GM19397 (cell line): Measurements from ENCODE around the gene SLC38A6.
A peak's percentile ranks its signal among the peaks of the same experiment; 100 is the strongest.

Source experiments
- ATAC-seq: cut with Tn5 transposase; IDR thresholded peaks from one replicate; pipeline ENCODE4 v1.9.1; 2021; ENCODE audit warnings: mild to moderate bottlenecking, moderate library complexity; ENCODE audit not compliant: unreplicated experiment

Gene SLC38A6

DNA sequence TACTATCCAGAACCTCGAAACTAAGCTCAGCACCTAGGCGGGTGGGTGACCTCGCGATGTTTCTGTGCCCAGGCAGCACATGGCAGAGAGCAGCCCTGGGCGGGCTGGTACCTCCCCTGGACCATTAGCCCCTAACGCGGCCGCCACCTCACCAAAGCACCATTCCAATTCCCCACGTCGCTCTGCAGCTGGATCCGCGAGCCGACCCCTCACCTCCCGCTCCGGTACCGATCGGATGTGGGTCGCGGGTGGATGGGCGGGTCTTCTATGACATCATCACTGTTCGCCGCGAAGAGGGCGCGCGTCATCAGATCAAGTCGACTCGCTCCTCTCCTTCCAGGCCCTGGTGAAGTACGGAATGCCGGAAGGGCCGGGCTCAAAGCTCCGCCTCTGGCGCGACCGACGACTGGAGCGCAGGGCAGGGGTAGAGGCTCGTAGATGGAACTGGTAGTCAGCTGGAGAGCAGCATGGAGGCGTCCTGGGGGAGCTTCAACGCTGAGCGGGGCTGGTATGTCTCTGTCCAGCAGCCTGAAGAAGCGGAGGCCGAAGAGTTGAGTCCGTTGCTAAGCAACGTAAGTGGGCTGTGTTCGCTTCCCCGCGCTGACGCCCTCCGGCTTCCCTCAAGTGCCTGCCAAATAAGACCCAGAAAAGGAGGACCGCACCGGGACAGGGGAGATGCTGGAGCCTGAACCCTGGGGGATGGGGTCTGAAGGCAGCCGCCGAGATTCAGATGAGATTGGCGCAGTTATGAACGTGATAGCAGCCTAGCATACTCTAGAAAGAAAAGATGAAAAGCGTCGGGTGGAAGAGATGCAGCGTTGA, at the start of gene SLC38A6, which contains the start of gene TRMT5:
SLC38A6 (plus strand) TSS at position 435 of the 822 bp plus-strand sequence; CDS start at position 468, 33 bp downstream.
TRMT5 (minus strand) TSS at position 269 of the 822 bp plus-strand sequence; CDS start at position 163, 106 bp downstream.
- peak; percentile 85 for ATAC-seq

DNA sequence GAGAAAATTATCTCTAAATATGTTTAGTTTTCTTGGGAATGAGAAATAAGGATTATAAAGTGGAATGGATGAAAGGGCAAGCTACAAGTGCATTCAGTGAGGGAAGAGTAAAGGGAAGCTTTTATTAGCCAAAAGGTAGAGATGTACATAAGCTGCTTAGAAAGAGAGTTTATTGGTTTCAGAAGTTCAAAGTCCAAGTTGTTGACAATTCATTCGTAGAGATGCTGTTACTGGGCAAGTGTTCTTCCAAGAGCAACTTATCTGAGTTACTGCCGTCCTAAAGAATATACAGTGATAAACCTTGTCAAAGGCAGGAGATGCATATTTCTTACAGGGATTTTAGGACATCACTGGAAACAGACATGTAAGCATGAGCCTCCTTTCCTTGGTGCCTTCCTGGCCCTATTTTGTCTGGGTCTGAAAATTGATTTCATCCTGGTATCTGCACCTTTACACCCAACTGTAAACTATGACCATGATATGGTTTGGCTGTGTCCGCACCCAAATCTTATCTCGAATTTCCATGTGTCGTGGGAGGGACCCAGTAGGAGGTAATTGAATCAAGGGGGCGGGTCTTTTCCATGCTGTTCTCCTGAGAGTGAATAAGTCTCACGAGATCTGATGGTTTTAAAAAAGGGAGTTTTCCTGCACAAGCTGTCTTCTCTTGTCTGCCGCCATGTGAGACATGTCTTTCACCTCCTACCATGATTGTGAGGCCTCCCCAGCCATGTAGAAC, 47.0 kb upstream of the SLC38A6 start:
- no peak for ATAC-seq

DNA sequence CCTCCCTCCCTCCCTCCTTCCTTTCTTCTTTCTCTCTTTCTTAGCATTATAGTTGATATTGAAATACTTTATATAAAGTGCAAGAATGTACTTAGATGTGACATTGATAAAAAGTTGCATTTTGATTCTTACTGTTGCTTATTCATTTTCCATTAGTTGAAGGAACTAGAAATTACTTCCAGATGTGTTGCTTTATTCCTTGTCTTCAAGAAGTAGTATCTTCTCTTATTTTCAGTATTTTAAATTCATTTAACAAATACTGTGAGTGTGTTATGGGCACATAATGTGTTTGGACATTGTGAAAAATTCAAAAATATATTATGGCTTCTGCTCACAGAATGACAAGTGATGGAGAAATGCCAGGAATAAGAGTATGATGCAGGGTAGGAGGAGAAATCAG, 45.7 kb upstream of the SLC38A6 start:
- no peak for ATAC-seq

DNA sequence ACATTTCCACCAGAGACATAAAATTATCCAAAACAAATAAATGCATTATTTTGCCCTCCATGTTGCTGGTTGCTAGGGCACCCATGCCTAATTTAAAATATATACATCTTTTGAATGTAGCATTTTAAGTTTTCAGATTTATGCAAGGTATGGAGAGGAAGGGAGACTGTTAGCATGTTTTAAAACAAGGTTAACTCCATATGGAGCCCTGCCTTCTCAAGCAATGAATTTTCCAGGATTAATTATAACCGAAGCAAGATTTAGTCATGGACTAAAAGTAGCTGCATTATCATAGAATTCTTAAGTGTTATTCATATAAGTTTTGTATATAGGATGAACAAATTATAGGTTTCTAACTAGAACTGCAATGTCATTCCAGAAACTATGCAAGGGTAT, 37.4 kb upstream of the SLC38A6 start:
- ATAC-seq: no peak

DNA sequence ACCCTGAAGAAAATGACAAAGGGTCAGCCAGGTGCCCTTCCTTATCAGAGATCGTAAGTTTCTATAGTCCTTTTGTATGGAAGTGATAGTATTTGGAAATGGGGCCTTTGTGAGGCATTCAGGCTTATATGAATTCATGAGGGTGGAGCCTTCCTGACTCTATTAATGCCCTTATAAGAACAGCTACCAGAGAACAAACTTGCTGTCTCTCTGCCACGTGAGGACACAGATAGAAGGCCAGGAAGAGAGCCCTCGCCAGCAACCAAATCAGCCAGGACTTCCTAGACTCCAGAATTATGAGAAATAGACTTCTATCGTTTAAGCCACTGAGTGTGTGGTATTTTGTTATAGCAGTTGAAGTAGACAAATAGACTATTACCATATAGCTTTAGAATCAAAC, 36.8 kb upstream of the SLC38A6 start:
- ATAC-seq: no peak

DNA sequence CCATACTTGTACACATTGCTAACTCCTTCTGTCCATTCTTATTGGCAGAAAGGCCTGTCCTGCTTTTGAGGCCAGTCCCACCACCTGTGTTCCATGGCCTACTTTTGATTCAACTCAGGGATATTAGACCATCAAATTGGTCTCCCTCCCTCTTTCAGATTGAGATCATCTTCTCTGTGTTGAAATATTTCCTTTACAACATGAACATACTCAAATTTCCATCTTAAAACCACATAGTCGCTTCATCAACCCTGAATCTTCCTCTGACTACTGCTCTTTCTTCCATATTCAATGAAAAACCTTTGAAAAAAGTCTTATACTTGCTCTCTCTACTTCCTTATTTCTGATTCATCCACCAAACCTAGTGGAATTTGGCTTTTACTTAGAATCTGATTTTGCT, 35.1 kb upstream of the SLC38A6 start:
- ATAC-seq: no peak

DNA sequence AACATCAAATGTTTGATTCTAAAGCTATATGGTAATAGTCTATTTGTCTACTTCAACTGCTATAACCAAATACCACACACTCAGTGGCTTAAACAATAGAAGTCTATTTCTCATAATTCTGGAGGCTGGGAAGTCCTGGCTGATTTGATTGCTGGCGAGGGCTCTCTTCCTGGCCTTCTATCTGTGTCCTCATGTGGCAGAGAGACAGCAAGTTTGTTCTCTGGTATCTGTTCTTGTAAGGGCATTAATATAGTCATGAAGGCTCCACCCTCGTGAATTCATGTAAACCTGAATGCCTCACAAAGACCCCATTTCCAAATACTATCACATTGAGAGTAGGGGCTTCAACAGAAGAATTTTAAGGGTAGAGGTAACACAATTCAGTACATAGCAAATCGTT, 34.3 kb upstream of the SLC38A6 start:
- ATAC-seq: no peak

DNA sequence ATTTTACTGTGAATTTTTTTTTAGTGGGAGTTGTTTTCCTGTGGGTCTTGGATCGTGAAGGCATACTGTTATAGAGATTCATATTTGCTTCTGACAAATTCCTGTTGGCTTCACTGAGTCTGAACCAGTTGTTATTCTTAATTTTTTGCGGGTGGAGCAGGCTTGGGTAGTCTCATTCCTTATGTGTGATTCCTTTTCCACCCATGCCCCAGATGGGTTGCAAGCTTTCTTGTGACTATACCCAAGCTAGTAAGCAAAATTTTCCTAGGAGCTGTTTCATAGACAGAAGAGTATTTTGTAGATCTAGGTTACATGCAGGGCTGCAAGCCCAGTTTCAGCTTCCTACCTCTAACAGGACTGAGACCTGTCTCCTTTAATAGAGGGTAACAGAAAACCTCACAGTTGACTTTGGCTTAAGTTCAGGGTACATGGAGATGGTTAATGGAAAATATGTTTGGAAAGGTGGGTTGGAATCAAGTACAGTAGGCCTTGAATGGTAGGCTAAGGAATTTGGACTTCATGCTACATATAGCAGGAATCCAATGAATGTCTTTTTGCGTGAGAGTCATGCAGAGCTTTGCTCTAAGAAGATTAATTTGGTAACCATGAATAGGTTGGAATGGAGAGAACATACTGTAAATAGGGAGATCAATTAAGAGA, 29.1 kb upstream of the SLC38A6 start:
- ATAC-seq: no peak

DNA sequence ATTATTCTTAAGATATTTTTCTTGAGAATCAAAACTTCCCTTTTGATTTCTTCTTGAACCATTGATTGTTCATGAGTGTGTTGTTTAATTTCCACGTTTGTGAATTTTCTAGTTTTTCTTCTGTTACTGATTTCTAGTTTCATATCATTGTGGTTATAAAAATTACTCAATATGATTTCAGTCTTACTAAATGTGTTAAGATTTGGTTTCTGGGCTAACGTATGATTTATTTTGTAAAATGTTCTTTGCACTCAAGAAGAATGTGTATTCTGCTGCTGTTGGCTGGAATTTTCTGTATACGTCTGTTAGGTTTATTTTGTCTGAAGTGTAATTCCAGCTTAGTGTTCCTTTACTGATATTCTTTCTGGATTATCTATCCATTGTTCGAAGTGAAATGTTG, 24.8 kb upstream of the SLC38A6 start:
- ATAC-seq: no peak

DNA sequence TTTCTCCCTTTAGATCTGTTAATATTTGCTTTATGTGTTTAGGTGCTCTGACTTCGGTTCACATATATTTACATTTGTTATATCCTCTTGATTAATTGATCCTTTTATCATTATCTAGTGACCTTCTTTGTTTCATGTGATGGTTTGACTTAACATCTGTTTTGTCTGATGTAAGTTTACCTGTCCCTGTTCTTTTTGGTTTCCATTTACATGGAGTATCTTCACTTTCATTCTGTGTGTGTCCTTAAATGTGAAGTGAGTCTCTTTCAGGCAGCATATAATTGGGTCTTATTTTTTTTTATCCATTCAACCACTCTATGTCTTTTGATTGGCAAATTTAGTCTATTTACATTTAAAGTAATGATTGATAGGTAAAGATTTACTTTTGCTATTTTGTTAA, 24.4 kb upstream of the SLC38A6 start:
- ATAC-seq: no peak

DNA sequence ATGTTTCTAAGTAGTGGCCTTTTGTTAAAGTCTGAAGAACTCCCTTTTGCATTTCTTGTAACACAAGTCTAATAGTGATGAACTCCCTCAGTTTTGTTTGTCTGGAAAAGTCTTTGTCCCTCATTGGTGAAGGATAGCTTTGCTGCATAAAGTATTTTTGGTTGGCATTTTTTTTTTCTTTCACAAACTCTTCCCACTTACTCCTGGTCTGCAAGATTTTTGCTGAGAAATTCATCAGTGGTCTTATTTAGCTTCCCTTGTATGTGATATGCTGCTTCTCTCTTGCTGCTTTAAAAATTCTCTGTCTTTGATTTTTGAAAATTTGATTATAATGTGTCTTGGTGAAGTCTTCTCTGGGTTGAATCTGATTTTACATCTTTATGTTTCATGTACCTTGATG, 22.9 kb upstream of the SLC38A6 start:
- no peak for ATAC-seq

DNA sequence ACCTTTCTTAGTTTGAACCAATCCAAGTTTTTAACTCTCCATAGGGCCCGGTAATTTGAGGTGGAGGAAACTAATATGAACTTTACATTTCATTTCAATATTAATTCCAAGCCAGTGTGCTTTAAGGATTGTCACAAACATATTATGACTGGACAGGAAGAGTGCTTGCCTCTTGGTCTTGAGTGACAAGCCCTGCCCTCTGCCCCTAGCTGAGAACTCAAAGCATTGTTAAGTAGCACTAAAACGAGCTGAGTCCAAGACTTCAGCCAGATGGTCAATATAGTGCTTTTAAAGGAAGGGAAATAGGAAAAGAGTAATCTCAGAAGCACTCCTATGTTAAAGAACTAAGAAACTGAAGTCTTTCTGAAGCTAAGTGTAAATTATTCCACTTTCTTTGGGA, 17.3 kb upstream of the SLC38A6 start:
- no peak for ATAC-seq

DNA sequence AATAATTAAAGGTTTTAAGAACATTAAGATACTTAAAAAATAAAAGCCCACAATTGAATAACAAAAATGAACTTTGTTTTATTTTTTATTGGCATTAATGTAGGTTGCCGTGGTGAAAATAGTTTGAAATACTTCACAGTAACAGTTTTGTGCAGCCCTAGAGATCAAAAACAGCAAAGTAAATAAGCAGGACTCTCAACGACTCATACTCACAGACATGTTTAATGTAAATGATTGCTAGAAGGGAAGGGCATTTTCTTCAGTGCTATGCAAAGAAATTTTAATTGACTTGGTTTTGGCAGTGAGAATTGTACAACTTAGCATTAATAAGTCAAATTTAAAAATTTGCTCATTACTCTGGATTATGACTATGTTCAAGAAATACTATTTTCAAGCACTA, 16.1 kb upstream of the SLC38A6 start:
- ATAC-seq: no peak

DNA sequence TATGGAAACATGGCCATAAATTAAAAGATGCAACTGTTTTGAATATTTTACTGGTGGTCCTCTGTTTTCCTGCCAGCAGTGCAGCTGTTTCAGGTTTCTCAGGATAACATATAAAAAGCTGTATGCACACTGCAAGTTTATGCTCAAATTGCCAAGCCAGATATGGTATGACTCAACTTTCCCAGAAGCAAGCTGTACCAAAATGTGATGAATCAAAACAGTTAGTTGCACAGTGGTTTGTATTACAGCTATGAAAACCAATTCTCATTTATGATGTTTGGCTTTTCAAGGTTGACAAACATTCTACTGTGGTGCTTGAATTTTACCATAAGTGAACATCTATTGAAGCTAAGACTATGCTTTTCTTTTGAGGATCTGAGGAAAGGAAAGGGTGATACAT, 15.6 kb upstream of the SLC38A6 start:
- no peak for ATAC-seq

DNA sequence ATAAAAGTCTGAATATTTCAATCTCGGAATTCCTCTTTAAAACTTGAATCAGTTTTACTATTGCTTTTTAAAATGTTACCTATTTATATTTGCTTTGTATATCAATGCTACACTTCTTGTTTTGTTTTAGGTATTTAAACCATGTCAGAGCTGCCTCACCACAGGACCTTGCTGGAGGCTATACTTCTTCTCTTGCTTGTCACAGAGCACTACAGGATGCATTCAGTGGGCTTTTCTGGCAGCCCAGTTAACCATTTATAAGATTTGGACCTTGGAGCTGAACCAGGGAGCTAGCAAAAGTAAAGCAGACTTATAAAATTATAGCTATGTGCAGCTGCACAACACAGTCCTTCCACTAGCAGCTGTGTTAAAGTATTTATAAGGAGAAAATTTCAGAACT, 12.9 kb upstream of the SLC38A6 start:
- ATAC-seq: no peak

DNA sequence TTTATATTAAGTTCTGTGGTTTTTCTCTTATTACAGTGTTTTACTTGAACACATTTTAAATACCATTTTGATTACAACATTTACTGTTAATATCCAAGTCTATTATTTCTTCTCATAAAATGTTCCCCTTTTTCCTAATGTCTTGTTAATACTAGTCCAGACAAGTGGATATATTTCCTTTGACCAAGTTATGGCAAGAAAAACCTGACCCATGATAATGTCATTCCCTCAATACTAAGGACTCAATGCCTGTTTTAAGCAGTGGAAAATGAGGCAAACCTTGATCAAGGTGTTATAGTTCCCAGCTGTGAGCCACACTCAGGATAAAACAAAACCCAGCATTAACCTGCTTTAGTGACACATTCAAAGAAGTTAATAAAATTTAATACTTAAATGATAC, 12.4 kb upstream of the SLC38A6 start:
- ATAC-seq: no peak

DNA sequence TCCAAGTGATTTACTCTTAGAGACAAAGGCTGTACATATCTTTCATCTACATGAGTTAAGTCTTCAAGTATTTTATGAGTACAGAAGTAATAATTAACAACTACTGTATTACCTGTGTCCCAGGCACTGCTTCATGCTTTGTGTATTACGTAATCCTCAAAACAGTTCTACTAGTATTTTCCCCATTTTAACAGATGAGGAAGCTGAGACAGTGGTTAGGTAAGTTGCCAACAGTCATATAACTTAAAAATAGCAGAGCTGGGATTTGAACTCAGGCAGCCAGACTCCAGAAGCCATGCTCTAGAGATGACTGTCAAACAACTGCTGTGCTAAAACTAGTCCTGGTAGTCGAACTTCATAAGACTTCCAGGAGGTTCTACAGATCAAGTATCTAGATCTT, 10.9 kb upstream of the SLC38A6 start:
- no peak for ATAC-seq

DNA sequence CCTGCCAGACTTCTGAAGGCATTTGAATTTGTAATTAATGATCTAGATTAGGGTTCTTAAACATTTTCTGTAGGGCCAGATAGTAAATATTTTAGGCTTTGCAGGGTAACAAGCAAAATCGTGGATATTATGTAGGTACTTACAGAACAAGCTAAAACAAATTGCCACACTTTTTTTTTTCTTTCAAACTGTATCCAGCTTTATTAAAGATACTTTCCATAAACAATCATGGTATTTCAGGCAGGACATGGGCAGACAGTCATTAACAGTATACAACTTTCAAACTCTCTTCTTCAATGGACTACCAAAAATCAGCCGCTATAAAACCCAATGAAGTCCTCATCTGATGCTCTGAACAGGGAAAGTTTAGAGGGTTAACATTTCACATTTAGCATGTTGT, 9.8 kb upstream of the SLC38A6 start:
- no peak for ATAC-seq

DNA sequence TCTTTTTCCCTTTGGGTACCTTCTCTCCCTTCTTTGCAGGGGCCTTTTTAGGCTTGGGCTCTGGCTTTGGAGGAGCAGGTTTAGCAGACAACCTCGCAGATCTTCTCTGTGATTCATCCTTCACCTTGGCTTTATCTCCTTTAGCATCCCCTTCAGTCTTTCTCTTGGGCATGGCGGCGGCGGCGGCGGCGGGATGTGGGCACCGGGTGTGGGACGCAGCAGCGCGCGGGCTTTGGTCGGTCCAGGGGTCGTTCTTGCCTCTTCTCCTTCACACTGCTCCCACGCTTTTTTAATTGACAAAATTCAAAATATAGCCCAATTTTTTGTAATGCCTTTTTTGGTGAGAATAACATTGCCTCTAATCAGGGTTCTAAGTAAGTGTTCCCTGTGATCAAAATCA, 8.8 kb upstream of the SLC38A6 start:
- ATAC-seq: no peak

DNA sequence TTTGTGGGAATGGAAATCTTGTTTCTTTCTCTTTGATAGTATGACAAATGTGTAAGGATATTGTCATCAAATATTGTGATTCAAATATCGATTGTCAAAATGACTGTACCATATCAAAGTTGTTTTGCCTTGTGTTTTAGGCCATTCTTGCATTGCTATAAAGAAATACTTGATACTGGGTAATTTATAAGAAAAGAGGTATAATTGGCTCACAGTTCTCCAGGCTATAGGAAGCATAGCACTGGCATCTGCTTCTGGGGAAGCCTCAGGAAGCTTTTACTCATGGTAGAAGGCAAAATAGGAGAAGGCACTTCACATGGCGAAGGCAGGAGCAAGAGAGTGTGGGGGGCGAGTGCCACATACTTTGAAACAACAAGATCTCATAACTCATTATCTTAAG, 8.0 kb upstream of the SLC38A6 start:
- ATAC-seq: no peak

DNA sequence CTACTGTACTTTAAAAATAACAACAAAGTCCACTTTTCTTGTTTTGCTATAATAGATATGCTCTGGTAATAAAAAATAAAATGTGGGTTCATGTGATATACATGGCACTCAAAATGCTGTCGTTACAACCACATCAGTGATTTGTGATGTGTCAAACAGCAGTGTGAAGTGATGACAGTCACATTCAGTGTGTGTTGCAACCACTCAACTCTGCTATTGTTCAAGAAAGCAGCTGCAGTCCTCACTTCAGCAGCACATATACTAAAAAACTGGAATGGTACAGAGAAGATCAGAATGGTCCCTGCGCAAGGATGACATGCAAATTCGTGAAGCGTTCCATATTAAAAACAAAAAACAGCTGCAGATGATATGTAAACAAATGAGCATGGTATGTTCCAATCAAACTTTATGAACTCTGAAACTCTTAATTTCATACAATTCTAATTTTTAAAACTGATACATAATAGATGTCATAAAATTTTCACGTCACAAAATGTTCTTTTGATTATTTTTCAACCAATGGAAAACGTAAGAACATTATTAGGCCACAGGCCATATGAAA, 6.9 kb upstream of the SLC38A6 start:
- ATAC-seq: no peak
